A172 (cell line): Measurements from ENCODE around the gene ATP2B3. TPM values are rescaled to one million over a fixed set of nuclear protein-coding genes. Genes with fewer than 3 reads are reported as not detected.

Source experiments
- DNase-seq: peaks from one replicate; pipeline ENCODE4 v3.0.0-alpha.2; 2015; ENCODE audit warnings: low spot score
- total RNA-seq: library from RNA; depleted of rRNA; stranded (reverse); fragments of >200 nt; shearing (Covaris generic); gene quantifications from 2 replicates; pipeline ENCODE4 v1.2.3, GENCODE V29; 2014

ATP2B3 gene
- total RNA-seq, 1 experiment from 2014 or later, result not detected

DNA sequence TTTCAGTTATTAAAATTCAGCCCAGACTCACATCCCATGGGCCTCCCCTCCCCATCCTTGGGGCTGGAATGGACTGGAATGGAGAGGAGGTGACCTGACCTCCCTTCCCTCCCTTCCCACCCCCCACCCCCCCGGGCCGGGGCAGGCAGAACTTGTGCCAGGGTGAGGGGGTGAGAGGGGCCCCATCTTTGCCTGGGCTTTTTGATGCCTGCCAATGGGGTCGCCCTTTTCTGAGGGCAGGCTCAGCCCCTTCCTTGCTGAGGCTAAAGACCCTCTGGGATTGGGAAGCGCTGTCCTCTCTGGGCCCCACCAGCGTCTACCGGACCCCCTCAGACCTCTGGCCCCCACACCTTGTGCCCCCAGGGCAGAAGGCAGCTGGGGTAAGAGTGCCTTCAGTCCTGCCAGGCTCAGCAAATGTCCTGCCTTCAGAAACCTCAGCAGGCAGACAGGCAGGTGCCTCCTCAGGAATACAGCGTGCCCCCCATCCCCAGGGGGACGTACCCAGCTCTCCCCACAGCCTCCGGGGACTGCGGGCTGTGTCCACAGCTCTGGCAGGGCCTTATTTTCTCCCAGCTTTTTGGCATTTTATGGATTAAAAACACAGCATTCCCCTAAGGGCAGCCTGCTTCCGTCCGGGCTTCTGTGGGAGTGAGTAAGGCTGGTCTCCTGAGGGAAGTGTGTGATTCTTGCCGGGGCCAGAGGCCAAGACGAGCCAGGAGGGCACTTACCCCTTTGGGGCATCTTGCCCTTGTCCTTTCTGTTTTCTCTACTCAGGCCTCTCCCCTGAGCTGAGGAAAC lies 94.1 kb downstream of the ATP2B3 start:
- DNase-seq, result no peak

DNA sequence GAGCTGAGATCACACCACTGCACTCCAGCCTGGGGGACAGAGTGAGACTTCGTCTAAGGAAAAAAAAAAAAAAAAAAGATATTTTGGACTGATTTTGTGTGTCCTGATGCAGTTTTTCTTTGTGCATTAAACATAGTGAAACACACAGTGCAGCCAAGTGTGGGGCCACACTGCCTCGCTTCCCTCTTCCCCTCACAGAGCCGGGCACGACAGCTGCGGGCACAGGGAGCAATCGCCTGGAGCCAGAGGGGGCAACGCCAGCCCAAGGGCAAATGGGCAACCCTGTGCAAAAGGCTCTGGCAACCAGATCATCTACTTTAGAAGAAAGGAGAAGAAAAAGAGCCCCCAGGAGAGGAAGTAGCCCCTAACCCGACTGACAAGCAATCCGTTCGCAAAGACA lies 95.0 kb downstream of the ATP2B3 start:
- DNase-seq, result no peak

- no peak for DNase-seq
These were observed 97.4 kb downstream of the ATP2B3 start for GRCh38 chrX:153614818-153615217.

- DNase-seq, result no peak
These were observed 103.1 kb downstream of the ATP2B3 start for GRCh38 chrX:153620576-153620975.

DNA sequence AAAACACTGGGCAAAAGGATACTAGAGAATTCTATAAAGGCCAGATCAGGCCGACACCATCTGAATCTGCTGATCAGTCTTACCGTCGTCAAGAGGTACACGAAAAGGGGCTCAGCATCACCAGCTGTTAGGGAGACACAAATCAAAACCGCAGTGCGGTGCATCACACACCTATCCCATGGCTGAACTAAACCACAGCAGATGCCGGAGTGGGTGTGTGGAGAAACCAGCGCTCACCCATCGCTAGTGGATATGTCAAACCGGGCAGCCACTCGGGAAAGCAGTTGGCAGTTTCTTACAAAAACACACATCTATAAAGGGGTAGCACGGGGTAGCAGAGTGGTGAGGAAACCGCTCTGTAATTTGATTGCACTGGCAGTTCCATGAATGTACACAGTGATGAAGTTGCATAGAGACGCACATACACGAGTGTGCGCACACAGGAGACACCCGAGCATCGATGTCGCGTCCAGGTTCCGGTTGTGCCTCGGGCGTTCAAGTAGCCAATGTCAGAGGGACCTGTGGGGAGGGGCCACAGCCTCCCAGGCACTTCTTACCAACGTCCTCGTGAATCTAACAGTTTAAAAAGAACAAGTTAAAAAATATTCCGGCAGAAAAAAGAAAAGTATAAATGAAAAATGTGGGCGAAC lies 104.6 kb downstream of the ATP2B3 start:
- no peak for DNase-seq

DNA sequence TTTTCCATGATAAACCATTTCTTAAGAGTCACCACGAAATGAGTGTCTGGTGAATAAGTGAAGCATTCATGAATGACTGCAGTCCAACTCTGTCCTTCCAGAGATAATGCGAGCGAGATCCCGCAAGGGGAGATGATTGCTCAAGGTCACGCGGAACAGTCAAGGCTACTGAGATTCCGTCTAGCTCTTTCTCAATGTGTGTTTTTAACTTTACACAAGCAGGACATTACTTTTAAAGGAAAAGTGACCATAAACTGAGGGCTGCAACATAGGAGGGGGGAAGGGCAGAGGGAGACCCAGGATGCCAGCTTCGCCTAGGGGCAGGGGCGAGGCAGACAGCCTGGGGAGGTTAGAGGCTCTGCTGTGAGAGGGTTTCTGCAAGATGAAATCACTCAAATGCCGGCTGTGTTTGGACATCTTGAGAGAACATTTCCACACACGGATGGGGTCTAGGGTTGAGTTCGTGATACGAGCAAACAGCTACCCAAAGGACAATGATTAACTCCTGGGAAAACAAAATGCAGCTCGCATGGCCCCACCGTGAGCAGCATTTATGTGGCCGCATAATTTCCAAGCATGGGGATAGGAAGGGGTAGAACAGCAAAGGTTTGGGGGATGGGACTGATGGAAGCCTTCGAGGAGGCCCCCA lies 105.3 kb downstream of the ATP2B3 start:
- DNase-seq, result no peak

DNA sequence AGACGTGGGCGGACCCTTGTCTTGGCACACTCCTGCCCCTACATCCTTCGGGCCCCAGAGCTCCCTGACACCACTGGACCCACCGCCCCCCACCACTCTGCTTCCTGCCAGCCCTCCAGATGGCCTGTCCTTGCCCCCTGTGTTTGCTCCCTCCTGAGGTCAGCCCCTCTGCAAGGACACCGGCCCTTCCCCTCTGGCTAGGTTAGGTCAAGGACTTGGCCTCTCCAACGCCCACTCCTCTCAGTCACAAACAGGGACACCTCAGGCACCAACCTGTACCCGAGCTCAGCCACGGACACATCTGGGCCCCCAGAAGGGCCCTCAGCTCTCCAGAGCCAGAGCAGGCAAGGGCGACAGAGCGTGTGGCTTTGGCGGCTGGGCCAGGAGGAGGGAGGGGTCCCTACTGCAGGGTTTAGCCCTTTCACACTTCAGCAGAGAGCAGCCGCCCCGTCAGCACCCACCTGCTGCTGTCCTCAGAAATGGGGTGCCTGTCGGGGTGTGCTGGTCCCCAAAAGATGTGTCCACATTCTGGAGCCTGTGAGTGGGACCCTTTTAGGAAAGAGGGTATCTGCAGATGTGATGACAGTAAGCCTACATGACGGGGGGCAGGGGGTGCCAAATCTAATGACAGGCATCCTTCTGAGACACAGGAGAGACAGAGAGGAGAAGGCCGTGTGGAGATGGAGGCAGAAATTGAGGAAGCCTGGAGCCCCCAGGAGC lies 106.0 kb downstream of the ATP2B3 start:
- no peak for DNase-seq

- DNase-seq, result no peak
These were observed 107.0 kb downstream of the ATP2B3 start for GRCh38 chrX:153624196-153625091.

- no peak for DNase-seq
These were observed 108.0 kb downstream of the ATP2B3 start for GRCh38 chrX:153625271-153626024.

DNA sequence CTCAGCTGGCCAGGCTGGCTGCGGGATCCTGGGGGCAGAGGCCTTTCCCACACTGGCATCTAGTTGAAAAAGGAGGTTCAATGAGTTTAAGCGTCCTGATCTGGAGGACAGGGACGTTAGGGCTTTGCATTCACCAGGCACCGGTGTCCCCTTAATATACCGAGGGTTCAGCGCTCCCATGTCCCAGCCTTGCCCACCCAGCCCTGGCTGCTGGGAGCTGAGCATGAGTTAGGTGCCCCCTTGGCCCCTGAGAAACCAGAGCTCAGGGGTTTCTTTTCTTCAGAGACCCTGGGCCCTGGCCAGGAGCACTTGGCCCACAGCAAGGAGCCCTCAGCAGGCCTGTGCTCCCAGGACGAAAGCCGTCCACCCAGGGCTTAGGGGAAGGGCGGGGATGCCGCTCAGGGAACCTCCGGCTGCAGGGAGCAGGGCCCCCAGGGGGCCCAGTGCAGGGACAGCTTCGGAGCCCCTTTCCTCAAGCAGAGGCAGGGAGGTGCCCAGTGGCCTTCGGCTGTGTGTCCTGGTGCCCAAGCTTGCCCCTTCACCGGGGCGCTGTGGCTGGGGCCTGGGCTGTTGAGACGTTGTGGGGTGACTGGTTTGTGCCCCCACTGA lies 108.7 kb downstream of the ATP2B3 start:
- DNase-seq, result no peak

DNA sequence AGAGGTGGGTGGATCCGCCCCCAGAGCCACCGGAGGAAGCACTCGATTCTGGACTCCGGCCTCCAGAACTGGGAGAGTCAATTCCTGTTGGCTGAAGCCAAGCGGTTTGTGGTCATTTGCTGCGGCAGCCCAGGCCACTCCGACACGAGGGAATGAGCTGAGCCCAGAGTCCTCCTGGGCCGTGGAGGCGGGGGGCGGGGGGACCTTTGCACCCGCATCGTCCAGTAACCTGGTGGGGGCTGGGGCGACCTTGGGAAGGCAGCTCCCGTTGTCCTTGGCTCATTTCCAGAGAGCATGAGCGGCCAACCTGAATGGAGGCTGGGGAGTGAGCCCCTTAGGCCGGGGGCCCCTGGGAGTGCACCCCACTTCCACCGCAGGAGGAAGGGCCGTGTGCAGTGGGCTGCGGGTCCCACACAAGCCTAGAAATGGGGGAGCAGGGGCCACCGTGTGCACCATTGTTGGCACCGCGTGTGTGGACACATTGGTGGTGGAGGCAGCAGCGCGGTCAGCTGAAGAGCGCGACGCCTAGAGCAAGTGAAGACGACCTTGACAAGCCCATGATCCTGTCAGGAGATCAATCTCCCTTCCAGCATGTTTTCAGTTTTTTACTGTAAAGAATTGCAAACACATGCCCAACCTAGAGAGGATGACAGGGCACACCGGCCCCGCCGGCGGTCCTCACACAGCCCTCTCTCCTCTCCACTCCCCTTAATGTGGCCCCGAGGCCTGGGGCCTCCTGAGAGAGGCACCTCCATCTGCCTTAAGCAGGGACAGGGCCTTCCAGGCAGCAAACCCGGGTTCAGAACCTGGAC lies 109.6 kb downstream of the ATP2B3 start:
- no peak for DNase-seq

GRCh38 chrX:153627675-153628111 lies 110.3 kb downstream of the ATP2B3 start:
- DNase-seq, result no peak

DNA sequence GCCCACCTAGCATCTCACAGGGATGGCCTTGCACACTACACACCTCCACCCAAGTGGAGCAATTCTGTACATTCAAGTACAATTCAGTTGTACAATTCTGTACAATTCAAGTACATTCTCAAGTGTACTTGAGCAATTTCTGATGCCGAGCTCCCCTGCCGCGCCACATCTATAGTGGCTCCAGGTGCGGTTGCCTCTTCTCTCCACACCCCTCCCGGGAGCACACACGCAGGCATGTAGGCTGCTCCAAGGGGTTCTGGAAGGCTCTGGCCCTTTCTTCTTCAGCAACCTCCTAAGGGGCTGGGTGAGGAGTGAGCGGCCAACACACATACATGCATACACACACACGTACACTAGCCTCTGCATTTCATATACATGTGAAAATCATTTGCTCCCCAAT lies 110.7 kb downstream of the ATP2B3 start:
- no peak for DNase-seq

DNA sequence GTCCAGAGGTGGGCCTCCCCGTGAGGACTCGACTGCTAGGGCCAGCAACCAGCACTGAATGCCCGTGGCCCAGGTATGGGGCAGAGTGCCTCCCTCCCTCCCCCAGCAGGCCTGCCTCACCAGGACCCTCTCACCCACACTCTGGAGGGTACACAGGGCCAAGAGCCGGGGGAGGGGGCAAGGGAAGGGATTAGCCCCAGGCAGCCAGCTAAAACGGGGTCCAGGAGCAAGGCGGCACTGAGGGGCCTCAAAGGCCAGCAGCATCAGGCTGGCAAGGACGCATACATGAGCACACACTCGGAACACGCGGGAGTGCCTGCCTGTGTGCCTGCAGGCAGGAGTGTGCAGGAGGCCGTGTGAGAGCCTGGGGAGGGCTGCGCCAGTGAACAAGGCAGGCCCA lies 111.2 kb downstream of the ATP2B3 start:
- DNase-seq, result no peak

DNA sequence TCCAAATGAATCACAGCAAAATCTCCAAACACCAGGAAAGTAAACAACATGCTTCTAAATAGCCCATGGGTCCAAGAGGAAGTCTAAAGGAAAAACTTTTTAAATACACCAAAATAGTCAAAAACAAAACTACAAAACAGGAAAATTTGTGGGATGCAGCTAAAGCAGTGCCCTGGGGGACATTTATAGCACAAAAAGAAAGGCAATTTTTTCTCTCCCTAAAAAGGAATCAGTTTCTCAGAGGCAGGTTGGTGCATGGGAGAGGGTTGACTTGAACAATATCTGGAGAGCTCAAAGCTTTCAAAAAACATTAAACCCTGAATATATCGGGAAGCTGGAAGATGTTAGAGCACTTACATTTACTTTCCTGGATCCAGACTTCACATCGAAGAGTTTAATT lies 113.9 kb downstream of the ATP2B3 start:
- DNase-seq, result no peak

DNA sequence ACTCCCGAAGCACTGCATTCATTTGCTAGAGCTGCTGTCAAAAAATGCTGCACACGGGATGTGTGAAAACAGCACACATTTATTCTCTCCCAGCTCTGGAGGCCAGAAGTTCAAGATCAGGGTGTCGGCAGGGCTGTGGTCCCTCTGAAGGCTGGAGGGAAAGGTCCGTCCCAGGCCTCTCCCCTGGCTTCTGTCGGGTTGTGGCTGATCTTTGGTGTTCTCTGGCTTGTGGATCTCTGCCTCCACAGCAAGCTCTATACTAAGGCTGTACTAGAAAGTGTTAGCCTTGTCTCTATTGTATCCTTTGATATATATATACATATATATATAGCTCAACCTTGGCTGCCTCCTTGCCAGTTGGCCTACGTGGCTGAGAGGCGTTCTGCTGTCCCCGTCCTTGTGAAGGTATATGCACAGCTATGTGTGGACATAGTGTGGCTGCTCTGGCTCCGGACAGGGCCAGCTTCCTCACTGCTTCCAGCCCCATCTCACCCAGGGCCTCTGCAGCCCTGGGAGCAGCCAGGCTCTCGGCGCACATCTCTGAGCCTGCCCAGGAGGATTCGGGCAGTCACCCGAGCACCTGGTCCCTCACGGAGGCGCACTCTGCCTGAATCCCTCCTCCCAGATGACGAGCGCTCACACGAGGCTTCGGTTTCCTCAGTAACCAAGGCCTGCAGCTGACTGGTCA lies 114.6 kb downstream of the ATP2B3 start:
- DNase-seq, result no peak
